ENCODE data around the gene SLIT3.

Gene SLIT3

DNA sequence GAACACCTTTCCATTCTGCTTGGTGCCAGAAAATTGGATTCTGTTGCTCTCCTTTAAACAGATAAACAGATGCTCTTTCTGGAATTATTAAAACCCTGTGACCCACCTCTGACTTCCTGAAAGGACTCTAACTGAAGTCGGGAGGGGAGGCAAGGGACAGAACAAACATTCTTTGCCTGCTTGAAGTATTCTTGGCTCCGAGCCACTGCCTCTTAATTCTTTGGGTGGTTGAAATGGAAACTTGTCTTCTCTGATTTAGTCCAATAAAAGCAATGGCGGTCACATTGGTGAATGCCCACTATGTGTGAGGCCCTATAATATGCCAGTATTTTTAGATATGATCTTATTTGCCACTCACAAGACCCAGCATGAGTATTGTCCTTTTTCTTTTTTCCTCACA lies 236.8 kb downstream of the SLIT3 start:
- DNase-seq = no peak

DNA sequence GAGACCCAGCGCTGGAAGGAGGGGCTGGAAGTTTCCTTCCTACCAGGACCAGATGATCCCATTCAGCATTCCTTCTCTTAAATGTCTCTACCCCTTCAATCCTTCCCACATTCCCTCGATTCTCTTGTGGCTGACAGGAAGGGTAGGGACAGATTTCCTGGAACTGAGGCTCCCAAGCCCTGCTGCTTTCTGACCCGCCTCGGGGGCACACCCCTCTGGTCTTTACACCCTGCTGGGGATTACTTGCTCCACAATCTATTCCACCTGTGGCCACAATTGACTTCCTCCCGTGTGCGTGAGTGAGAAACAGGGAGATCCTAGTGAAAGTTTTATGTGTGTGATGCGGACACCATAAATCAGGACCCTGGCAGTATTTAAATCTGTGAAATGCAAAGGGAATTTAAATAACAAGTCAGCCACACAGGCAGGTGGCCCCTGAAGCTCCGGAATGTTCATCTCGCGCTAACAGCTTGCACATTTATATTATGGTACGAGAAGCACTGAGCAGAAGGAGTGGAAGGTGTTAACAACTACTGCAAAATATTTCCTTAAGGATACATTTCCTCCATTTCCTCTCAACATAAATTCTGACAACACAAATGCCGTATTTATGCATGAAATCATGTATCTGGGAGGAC lies 237.5 kb downstream of the SLIT3 start:
- no peak for DNase-seq

DNA sequence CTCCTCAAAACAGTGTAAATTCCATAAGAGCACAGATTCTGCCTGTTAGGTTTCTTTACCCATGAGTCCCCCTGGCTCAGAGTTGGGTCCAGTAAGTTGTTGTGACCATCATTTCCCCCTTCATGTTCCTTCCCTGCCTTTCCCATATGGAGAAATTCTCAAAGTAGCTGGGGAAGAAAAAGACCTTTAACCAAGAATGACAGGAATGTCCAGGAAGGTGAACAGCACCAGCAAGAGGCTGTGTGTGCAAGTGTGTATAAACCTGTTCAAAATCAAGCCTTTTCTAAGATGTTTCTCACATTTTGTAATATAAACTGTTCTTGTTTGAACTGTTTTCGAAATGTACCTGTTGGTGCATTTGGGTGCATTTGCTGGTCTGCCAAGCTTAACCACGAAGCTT lies 238.2 kb downstream of the SLIT3 start:
- no peak for DNase-seq

DNA sequence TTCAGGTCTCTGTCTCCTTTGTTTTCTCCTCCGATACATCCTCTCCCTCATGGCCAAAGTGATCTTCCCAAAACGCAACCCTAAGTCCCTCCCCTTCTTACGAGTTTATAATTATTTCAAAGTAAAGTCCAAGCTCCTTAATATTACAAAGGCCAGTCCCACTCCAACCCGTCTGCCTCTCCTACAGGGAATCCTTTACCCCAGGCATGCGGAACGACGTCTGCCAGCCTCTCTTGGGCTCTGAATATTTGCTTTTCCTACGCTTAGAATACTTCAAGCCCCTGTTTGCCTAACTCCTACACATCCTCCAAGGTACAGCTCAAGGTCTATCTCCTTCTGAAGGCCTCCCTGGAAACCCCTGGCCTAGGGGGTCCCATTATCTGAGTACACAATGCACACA lies 246.4 kb downstream of the SLIT3 start:
- no peak for DNase-seq

DNA sequence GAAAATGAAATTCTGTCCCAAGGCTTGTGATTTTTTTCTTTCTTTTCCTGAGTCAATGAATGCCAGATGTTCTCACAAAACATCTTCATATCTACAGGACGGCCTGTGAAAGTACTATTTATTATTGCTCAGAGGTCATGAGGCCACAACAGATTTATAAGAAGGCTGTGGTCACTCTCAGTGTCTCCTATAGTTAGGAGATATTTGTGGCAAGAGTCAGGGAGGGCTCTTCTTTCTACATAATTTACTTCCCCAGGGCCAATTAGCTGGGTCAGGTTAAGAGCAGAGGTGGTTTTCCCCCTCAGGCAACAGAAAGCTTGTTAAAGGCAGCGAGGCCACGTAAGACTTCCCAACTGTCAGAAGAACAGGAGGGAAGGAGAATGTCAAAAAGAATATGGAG lies 248.7 kb downstream of the SLIT3 start:
- DNase-seq = no peak

DNA sequence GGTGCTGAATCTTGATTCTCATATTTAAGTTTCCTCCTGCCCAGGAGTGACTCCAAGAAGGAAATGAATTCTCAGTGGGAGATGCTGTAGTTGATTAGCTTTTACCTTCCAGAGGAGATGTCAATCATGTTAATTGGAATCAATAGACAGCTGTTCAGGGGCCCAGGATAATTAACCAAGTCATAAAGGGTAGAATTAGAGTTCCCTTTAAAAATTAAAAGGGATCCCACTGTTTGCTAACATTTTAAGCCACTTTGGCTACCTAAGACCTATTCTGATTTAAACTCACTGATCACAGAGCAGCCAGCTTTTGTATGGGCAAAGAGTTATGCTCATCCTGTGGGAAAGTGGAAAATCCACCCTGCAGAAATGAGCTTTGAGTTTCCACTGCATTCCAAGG lies 249.6 kb downstream of the SLIT3 start:
- no peak for DNase-seq

DNA sequence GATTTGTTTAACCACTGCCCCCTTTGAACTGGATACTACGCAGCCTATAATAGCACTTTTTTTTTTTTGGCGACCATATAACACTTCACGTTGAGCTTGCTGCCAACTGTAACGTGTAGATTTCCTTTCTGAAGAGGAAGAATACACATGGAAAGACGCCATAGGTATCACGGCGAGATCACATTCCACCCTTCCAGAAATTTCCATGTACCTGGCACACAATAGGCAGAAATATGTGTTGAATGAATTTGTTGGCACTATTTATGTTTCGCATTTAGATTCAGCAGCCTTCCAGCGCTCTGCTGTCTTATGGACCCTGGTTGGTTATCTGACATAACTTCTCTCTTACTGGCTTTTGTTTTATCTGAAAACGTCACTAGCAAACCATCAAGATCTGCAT lies 250.3 kb downstream of the SLIT3 start:
- no peak for DNase-seq

DNA sequence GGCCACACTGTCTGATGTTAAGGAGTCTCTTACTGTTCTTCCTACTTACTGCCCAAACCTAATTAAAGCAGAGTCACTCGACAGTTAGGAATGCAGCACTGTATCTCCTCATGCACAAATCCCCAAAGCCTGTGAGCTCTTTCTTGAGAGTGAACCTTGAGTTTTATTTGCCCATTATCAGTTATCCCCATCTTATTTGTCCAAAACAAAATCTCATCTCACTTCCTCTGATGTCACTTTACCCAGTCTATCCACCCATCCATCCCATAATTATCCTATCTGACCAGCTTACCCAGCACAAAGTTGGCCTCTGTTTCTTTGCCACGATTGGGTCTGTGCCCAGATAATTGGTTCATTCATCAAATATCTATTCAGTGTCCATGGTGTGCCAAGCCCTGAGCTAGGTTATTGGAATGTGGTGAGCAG lies 250.8 kb downstream of the SLIT3 start:
- no peak for DNase-seq

DNA sequence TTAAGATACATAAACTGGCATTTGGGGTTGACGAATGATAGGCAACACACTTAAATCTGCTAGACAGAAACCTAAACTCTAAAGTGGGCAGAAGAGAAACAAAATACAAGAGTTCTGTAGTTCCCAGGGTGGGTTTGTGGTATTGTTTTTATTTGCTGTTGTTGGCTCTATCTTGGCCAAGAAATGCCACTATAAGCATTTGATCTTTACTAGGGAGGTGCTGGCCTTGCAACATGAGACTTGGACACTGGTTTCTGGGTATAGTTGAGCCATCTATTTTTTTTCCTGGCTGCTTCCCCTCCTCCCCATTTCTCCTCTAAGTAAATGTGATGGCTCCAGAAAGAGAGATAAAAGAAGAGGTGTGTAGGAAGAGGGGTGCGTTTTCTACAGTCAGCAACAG lies 251.2 kb downstream of the SLIT3 start:
- no peak for DNase-seq

DNA sequence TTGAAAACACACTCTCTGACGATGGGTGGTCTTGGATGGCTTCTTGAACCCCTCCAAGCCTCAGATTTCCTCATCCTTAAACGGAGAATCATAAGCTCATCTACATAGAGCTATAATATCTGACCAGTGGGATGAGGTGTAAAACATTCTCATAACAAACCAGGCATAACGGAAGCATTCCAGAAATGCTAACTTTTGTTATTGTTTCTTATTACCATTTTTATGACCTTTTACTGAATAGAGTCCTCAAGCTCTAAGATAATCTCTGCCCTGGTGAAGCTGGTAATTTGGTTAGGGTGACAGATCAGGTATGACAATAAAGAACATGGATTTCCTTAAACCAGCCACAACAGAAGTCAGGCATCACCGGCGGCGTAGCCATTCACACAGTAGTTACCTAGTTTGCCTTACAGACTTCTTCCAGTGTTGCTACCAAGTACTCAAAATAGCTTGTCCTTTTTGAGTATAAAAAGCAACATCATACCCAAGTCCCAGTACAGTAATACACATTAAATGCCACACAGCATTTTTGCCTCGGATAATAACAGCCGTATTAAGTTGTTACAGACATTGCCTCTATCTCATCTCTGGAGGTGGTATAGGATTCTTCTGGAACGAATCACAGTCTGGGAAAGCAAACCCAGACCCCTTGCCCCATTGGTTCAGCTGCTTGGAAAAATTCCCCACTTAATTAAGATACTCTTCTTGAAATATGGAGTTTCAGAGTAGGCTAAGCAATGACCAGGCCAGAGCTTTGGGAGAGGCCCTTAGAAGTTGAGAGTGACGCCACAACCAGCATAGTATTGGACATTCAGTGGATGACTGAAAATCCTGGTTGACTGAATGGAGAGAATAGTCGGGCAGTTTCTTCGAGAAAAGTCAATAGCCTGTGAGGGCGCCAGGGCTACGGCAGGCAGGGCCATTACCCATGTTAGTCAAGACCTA lies 252.5 kb downstream of the SLIT3 start:
- DNase-seq = no peak

DNA sequence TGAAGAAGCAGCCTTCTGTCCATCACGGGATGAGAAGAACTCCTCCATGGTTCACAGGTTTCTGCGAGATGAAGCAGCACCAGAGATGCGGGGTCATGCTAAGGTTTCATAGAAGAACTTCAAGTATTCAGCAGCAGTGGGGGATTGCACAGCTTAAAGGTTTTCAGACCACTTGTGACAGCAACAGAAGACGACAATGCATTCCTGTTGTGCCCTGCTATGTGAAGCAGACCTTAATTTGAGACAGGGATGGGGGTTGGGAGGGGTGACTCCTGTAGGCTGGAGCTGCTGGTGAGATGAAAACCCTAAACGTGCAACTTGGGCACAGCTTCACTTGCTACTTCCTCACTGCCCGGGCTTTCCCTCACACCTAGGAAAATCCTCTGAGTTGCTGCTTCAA lies 256.0 kb downstream of the SLIT3 start:
- no peak for DNase-seq

DNA sequence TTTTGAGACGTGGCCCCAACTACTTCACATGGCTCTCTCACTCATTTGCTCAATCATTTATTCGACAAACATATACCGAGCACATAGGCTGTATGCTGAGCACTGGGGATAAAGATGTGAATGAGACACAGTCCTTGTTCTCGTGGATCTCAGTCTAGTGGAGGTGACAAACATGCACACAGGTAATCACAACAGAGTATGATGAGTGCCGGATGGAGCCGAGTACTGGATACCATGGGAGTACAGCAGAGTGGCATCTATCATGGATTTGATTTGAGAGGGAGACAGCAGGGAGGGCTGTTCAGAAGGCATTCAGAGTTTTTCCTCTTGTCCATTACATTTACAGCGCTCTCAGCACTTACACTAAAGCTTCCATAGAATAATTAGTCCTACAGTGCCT lies 259.8 kb downstream of the SLIT3 start:
- no peak for DNase-seq

DNA sequence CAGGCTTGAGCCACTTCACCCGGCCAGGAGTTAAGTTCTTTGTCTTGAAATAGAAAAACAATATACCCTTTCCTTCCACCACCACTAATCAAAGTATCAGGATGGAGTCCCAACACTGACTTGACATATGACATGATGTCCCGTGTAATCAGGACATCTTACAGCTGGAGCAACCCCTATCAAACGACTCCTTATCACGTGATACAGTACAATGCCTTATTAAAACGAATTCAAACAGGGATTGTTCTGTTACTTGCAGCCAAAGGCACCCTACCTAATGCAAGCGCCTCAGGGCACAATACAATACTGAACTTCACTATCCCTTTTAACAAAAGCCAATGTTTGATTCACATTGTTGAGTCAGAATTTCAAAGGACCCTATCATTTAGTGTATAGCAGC lies 261.3 kb downstream of the SLIT3 start:
- no peak for DNase-seq

DNA sequence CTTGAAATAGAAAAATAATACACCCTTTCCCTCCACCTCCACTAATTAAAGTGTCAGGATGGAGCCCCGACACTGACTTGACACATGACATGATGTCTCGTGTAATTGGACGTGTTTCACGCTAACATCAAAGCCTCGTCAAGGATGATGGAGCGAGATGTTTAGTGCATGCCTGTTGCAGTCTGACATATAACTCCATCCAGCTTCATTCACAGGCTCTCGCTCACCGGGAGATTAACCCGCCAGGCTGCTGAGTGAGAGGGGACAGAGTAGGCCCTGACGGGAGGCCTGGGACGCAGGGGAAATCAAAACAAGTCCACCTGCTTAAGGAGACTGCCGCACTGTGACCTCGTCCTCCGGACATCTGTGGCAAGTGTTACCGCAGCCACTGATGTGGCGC lies 263.5 kb downstream of the SLIT3 start:
- no peak for DNase-seq

DNA sequence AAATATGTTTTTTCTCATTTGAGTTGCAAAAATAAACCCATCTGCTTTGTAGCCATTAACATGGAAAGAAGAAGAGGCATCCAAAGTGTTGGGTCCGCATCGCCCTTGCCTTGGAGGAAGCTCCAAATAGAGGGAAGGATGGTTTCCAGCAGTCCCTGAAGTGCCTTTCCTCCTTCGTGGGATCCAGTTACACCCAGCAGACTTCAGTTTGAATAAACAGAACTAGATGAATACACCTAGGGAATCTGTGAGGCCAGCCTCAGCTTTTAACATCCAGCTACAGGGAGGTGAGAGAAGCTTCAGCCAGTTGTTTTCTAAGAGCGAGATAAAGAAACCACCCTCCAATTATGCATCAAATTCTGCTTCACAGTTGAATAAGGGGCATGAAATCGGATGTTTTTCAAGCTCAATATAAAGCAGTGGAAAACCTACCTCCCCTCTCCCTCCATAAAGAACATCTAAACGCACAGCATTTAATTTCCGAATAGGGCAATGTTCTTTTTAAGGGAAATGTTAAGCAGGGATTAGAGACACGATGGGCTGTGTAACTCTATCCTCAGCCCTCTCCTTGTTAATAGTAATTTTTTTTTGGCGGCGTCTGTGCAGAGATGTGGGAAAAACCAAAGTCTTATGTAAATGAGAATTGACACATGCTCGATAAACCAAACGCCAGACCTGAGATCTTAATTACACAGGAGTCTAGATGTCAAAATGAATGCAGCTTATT lies 264.7 kb downstream of the SLIT3 start:
- no peak for DNase-seq

DNA sequence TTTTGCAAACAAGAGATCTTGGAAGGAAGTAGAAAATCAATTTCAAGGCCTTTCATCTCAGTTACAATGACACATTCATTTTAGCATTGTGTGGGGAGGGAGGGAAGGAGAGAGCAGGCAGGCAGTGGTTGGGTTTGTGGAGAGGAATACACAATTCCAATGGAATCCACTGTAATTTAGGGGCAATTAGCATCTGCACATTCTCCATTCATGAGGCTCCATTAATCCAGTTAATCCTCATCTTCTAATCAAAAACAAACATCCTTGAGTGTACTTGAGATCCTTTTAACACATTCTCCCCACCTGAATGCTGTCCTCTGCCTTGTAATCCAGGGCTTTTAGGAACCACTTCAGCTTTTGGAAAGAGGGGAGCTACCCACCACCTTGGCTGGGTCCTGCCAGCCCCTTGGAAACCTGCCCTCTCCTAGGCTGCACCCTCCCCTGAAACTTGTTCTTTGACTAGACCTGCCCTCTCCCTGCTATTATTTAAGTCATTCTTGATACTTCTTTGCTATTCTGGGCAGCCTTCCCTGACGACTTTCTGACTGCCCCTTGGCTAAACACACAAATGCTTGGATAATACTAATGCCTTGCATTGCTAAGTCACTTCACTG lies 271.2 kb downstream of the SLIT3 start:
- DNase-seq = no peak

DNA sequence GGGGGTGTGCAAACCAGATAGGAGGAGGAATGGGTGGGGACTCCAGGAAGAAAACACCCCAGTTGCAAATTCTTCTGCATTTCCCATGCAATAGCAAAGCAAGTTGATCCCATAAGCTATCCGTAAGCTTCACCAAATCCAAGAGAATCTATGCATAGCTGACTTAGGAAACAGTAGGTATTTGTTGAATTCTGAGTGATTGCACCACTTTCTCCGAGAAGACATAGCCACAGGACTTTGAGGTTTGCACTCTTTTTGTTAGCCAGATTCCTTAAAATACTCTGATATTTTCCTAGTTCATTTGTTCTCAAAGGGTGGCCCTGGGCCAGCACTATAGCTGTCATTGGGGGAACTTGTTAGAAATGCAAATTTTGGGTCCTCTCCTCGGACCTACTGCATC lies 271.9 kb downstream of the SLIT3 start:
- no peak for DNase-seq

DNA sequence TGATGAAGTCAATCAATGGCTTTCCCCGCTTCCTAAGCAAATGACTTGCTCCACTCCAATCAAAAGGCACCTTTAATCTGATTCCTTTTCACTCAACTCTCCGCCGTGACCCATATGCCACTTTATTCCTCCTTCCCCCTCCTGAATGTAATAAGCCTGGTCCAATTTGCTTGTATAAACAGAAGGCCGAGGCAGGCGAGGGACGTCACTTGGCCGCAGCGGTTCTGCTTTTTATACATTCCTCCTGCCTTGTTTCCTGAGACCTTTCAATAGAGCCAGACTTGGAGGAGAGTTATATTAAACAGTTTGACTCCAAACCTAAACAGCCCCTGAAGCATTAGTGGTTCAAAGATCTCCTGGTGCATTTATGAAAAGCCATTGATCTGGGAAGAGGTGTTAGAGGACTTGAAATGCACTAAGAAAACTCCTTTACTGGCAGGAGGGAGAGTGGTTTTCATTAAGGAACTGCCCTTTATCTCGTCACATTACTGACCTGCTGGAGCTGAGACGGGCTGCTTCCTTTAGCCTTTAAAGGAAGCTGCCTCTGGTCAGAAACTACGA lies 273.4 kb downstream of the SLIT3 start:
- DNase-seq = no peak

DNA sequence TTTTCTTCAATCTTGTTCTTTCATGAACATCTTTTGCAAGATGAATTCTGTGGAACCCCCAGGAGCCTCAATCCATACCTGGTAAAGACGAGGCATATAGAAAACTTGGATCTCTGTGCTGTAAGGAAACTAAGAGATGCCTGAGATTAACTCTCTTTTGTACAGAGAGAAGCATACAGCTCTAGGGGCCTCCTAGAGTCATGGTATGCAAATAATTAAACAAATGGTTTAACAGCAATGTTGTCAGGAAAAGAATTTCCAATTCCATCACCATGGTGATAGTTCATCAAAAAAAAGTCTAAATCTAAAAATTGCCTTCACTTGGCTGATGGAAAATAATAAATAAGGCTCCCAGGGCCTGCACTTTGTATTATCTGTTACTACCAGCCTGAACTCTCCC lies 275.4 kb downstream of the SLIT3 start:
- no peak for DNase-seq

DNA sequence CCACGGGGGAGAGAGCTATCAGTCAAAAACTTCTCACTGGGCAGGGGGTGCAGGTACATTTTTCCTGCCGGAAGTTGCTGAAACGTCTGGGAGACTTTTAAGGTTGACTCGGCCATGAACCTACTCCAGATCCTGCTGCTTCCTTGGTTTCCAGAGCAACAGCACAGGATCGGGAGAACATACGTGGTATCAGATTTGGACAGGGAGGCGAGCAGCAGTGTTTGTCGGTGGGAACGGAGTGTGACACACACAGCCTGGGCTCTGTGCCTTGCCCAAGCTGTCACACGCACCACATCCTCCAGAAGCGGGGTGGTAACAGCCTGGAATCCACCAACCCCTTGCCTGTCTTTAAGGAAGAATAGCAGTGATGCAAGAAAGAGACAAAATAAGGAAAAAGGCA lies 276.5 kb downstream of the SLIT3 start:
- no peak for DNase-seq

DNA sequence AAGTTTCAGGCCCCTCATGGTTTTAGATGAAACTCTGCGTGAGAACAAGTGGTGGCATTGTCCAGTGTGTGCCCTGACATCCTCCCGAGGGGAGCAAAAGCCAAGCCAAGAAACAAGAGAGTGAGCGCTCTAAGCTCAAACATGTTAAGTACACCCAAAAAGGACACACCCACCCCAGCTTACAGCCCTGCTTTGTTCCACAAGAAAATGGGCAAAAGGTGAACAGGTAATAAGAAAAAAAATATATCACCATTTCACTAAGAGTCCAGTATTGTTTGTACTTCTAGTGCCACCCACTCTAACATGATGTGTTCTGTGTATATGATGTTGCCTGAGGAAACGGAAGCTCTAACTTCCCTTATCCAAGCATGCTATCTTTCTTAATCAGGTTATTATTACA lies 278.2 kb downstream of the SLIT3 start:
- no peak for DNase-seq

DNA sequence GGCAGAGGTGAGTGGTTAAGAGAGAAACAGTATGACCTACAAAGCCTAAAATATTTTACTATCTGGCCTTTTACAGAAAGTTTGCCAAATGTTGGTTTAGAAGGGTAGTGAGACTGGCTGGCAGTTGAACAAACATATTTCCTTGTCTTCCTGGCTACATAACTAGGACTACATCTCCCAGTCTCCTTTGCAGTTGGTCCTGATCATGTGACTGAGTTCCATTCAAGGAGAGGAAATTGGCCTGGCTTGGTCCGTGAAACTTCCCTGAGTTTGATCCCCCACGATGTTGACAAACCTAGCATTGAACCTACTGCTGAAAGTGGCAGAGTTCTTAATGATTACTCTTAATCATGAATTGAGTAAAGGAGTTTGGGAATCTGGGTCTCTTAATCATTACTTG lies 280.8 kb downstream of the SLIT3 start:
- no peak for DNase-seq

DNA sequence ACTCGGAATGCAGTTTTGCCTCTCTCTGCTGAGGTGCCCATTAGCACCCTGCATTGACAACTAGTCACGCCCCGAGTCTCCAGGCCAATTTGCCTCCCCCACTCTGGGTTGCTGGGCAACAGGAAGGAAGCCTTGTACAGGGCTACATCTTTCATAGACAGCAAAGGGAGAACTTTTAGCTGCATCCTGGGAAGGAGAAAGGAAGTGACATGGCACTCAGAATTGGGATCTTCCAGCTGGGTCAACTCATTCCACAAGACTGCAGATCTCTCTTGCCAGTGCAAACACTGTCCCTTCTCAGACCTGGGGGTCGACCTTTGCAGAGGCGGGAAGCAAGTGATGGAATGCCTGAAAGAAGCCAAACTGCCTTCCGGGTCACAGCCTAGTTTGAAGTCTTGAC lies 282.0 kb downstream of the SLIT3 start:
- DNase-seq = no peak

Data from right forelimb (tissue), 1 donor.